CD4-positive, alpha-beta T cell treated with Interleukin-4 for 1 hour (primary cell): ENCODE results near the gene KIFBP.
A peak's percentile ranks its signal among the peaks of the same experiment; 100 is the strongest.
"Not testable (repeated sequence)": the region's sequence is repeated elsewhere in the genome, so short reads cannot be mapped to it uniquely, and the experiment has no call there.

ENCODE experiments used
- DNase-seq, 2 donors: peaks; one replicate each; pipeline ENCODE4 v3.0.0-alpha.2; 2020 to 2022

KIFBP gene, protein sequence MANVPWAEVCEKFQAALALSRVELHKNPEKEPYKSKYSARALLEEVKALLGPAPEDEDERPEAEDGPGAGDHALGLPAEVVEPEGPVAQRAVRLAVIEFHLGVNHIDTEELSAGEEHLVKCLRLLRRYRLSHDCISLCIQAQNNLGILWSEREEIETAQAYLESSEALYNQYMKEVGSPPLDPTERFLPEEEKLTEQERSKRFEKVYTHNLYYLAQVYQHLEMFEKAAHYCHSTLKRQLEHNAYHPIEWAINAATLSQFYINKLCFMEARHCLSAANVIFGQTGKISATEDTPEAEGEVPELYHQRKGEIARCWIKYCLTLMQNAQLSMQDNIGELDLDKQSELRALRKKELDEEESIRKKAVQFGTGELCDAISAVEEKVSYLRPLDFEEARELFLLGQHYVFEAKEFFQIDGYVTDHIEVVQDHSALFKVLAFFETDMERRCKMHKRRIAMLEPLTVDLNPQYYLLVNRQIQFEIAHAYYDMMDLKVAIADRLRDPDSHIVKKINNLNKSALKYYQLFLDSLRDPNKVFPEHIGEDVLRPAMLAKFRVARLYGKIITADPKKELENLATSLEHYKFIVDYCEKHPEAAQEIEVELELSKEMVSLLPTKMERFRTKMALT

DNA sequence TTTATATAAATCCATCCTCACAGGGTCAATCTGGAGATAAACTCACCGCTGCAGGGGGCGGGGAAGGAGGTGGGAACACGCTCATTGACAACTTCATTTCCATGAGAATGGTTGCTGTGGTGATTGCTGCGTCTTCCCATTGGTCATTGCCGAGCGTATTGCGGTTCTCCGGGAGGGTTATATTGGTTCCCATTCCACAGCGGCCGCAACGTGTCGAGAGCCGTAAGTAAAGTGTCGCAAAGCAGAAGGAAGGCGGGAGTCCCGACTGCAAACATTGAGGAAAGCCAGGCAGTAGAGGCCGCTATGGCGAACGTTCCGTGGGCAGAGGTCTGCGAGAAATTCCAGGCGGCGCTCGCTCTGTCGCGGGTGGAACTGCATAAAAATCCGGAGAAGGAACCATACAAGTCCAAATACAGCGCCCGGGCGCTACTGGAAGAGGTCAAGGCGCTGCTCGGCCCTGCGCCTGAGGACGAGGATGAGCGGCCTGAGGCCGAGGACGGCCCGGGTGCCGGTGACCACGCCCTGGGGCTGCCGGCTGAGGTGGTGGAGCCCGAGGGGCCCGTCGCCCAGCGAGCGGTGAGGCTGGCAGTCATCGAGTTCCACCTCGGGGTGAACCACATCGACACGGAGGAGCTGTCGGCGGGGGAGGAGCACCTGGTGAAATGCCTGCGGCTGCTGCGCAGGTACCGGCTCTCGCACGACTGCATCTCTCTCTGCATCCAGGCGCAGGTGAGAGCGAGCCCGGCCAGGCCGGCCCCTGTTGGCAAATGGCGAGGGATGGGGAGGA is at the start of gene KIFBP:
Gene KIFBP (plus strand): TSS at position 274 of the 787 bp plus-strand sequence. CDS start 30 bp downstream, at position 304.
- DNase-seq = peak; percentile 89

DNA sequence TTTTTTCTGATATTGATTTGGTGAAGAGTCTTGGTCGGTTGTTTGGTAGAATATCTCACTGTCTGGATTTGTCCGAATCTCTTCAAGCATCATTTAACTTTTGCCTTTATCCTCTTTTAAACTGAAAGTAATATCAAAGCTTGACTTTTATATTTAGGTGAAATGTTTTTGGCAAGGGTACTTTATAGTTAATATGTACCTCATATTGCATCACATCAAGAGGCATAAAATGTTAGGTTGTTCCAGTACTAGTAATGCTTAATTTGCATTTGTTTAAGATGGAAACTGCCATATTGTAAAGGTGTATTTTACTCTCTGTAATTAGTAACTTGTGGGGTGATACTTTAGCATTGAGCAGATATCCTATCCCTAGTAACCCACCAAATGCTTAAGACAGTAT is 49.7 kb upstream of the KIFBP start:
- DNase-seq = no peak

DNA sequence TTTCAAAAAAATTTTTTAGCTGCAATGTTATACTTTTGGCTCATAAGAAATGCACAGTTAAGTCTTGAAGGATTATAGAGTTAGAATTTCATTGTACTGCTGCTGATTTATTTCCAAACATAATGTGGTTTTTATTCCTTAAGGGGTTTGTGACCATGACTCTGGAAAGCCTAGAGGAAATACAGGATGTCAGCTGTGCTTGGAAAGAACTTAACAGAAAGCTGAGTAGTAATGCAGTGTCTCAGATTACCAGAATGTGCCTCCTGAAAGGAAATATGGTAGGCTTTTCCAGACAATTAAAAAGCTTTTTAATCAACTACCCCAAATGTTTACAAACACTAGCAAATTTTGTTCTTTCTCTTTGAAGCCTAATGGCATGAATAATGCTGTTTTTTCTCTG is 47.7 kb upstream of the KIFBP start:
- not testable (repeated sequence) for DNase-seq

DNA sequence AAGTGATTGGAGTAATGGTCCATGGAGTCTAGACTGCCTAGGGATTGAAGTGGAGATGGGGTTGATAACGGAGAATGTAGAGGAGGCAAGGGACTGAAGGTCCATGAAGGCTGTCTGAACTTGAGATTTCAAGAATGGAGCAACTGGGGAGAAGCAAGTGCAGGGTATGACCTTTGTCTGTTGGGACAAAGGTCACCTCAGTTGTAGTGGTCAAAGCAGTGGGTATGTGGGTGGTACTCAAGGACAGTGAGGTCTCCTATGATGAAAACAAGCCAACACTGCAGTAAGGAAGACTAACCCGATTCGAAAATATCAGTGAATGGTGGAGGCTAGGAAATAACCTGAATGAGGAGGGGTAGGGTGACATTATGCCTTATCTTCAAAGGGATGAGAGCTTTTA is 38.0 kb upstream of the KIFBP start:
- DNase-seq = no peak

DNA sequence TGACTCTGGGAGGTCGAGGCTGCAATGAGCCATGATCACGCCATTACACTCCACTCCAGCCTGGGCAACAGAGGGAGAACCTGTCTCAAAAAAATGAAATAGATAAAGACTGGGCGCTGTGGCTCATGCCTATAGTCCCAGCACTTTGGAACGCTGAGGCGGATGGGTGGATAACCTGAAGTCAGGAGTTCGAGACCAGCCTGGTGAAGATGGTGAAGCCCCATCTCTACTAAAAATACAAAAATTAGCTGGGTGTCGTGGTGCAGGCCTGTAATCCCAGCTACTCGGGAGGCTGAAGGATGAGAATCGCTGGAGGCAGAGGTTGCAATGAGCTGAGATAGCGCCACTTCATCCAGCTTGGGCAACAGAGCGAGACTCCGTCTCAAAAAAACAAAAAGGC is 33.7 kb upstream of the KIFBP start:
- no peak for DNase-seq

DNA sequence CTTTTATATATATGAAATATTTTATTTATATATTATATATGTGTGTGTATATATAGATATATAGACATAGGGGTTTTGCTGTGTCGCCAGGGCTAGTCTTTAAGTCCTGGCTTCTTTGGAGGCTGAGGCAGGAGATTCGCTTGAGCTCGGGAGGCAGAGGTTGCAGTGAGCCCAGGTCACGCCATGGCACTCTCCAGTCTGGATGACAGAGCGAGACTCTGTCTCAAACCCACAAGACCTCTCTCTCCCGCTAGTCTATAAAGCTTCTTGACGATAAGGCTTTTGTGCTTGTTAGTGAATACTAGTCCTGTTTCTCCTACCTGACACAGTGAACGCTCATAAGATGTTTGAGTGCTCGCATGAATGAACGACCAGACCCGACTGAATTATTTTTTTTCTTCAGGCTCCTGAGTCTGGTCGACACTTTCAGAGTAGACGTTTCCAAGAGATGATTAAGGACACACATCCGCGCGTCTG is 33.2 kb upstream of the KIFBP start:
- DNase-seq = no peak

DNA sequence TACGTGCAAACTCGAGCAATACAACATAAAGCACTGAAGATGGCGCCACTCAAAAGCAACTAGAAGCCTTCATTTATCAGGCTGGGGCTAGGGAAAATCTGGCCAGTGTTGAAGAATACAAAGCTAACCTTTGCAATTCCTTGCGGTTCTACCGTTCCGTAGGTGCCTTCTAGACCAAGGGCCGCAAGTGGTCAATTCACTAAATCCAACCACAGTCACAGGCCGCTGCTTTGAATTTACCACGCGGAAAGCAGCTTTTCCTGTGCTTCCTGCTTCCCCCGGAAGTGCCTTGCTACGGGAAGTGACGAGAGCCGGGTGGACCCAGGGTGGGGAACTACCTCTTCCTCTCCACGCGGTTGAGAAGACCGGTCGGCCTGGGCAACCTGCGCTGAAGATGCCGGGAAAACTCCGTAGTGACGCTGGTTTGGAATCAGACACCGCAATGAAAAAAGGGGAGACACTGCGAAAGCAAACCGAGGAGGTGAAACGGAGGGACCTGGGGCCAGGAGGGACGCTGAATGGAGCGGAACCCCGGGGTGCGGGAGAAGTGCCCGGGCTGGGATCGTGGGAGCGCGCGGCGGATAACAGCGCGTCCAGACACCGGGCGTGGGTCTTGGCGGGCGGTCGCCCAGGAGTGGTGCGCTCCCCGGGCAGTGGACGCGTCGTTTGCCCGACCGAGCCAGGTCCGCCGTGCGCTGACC is 32.6 kb upstream of the KIFBP start, which contains the start of gene DDX21:
Gene DDX21 (plus strand): TSS at position 339 of the 701 bp plus-strand sequence. CDS start 56 bp downstream, at position 395.
- peak; percentile 91 to 92 for DNase-seq

DNA sequence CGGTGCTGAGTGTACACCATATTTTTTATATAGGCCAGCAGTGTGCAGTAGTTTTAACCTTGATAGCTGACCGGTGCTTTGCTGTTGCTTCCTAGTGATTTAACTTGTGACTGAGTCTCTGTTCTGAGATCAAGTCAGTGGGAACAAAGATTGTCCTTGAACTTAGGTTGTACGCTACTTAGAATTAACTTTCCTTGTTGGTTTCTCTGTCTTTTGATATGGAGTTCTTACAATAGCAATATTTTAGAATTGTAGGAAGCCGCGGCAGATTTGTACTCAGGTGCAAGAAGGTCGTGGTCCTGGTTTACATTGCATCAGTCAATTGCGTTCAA is 31.4 kb upstream of the KIFBP start:
- DNase-seq = no peak

DNA sequence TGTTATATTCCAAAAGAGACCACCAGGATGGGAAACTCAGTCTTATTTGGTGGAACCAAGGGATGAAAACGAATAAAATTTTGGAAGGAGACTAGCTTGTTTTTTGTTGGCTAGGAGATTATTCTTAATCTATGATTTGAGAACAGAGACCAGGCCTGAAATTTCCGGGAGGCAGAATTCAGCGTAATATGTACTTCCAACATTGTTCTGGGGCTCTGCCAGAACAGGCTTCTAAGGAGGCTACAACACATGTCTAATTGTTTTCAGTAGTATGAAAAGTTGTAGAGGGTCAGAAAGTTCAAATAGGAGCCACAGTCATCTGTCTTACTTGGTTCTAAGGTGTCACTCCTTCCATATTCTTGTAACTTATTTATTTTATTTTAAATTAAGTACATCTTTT is 30.9 kb upstream of the KIFBP start:
- no peak for DNase-seq

DNA sequence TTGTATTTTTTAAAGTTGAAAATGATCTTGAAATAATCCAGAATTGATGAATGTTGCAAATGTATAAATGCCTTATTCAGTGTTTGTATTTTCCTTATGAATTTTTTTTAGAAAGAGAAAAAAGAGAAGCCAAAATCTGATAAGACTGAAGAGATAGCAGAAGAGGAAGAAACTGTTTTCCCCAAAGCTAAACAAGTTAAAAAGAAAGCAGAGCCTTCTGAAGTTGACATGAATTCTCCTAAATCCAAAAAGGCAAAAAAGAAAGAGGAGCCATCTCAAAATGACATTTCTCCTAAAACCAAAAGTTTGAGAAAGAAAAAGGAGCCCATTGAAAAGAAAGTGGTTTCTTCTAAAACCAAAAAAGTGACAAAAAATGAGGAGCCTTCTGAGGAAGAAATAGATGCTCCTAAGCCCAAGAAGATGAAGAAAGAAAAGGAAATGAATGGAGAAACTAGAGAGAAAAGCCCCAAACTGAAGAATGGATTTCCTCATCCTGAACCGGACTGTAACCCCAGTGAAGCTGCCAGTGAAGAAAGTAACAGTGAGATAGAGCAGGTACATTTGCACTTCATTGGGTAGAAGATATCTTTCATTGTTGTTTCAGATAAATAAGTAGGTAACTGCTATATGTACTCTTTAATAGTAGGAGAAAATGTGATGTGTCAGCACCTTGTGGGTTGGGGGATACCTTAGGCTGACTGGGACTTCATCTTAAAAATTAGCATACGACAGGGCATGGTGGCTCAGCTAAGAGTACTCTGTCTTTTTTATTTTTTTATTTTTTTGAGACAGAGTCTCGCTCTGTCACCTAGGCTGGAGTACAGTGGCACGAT is 28.7 kb upstream of the KIFBP start:
- no peak for DNase-seq

DNA sequence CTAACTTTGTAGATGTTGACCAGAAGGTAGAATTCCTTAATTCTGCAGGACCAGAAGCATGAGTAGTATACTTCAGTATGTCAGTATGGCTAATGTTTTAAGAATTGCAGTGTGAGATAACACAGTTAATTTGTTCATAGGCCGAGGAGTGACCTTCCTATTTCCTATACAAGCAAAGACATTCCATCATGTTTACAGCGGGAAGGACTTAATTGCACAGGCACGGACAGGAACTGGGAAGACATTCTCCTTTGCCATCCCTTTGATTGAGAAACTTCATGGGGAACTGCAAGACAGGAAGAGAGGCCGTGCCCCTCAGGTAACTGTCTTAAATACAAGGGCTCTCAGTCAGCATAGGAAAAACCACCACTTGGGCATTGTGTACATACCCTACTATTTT is 25.5 kb upstream of the KIFBP start:
- DNase-seq = no peak

DNA sequence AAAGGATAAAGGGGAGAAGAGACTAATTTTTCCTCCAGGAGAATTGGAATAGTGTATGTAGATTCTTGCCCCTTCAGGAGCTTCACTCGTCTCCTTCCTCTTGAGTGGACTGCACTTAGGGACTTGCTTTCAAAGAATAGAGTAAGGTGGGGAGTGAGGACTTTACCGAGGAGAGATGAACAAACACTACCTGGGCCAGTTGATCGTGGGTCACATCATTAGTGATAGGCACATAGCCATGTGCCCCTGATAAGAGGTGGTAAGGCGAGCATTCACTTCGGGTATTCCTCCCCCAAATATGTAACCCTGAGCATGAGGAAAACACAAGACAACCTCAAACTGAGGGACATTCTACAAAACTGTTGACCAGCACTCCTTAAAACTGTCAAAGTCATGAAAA is 14.6 kb upstream of the KIFBP start:
- DNase-seq = no peak

DNA sequence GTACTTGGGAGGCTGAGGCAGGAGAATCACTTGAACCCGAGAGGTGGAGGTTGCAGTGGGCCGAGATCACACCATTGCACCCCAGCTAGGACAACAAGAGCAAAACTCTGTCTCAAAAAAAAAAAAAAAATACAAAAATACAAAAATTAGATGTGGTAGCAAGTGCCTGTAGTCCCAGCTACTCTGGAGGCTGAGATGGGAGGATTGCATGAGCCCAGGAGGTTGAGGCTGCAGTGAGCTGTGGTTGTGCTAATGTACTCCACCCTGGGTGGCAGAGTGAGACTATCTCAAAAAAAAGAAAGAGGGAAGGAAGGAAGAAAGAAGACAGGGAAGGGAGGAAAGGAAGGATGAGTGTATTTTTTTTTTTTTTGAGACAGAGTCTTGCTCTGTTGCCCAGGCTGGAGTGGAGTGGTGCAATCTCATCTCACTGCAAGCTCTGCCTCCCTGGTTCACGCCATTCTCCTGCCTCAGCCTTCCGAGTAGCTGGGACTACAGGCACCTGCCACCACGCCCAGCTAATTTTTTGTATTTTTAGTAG is 12.6 kb upstream of the KIFBP start:
- not testable (repeated sequence) for DNase-seq

DNA sequence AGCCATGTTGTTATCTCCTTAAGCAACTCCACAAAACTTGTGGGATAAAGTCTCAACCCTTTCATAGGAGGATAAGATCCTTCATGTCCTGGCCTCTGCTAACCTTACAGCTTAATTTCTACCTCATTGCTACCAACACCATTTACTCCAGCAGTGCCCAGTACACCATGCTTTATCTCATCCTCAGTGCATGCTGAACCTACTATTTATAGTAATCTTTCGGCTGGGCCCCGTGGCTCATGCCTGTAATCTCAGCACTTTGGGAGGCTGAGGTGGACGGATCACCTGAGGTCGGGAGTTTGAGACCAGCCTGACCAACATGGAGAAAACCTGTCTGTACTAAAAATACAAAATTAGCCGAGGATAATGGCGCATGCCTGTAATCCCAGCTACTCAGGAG is 8.9 kb upstream of the KIFBP start:
- DNase-seq = not testable (repeated sequence)

DNA sequence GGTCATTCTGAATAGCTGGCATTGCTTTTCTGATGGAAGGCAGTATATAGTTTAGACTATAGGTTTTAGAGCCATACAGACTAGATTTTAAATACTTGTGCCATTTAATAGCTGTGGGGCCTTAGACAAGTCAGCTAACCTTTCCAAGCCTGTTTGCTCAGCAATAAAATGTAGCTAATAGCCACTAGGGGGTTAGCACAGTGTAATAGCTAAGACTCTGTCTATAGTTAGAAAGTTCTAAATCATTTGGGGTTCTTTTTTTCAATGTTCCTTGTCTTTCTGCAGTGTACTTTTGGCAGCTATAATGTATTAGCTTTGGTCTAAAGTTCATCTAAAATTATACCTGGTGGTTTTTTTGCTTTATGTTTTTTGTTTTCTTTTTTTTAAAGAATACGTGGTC is 7.5 kb upstream of the KIFBP start:
- no peak for DNase-seq

DNA sequence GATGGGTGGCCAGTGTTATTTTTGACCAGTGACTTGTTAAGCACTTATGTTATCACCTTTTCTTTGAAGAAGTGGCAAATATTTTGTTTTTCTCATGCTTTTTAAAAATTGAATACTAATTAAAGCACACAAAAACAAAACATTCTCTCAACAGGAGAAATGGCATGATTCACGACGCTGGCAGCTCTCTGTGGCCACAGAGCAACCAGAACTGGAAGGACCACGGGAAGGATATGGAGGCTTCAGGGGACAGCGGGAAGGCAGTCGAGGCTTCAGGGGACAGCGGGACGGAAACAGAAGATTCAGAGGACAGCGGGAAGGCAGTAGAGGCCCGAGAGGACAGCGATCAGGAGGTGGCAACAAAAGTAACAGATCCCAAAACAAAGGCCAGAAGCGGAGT is 6.2 kb upstream of the KIFBP start:
- DNase-seq = no peak

DNA sequence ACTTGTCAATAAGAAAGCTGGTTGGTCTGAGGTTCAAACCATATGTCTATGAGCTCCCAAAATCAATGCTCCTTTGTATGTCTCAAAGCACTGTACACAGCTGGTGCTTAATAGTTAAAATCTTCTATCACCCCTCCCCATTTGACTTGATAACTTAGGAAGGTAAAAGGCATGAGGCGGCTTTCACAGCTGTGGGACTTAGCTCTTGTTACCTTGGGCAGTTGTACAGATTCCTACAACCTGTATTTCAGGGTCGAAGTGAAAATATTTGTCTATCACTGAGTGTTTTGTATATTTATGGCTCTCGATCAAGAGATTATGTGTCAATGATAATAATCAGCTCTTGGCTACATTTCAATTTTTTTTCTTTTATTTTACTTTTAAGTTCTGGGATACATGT is 992 bp upstream of the KIFBP start:
- no peak for DNase-seq

DNA sequence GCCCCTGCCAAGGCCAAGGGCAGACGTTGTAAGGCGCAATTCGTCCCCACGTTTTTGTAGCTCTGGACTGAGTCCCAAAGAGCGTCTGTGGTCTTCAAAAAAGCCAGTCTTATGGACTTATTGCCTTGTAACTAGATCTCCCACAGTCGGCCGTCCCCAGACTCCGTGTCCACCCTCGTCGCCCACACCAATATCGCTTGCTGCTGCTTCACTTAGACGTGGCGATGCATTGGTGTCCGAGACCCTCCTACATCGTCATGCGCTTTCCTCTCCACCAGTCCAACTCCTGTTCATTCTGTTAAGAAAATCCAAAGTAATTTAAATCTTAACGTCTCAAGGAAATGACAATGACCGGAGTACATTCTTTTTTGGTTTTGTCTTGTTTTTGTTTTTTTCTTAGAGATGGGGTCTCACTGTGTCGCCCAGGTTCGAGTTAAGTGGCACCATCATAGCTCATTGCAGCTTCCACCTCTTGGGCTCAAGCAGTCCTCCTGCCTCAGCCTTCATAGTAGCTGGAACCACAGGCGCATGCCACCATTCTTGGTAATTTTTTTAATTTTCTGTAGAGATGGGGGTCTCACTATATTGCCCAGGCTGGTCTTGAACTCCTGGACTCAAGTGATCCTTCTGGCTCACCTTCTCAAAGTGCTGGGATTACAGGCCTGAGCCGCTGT is 851 bp downstream of the KIFBP start:
- DNase-seq = no peak

DNA sequence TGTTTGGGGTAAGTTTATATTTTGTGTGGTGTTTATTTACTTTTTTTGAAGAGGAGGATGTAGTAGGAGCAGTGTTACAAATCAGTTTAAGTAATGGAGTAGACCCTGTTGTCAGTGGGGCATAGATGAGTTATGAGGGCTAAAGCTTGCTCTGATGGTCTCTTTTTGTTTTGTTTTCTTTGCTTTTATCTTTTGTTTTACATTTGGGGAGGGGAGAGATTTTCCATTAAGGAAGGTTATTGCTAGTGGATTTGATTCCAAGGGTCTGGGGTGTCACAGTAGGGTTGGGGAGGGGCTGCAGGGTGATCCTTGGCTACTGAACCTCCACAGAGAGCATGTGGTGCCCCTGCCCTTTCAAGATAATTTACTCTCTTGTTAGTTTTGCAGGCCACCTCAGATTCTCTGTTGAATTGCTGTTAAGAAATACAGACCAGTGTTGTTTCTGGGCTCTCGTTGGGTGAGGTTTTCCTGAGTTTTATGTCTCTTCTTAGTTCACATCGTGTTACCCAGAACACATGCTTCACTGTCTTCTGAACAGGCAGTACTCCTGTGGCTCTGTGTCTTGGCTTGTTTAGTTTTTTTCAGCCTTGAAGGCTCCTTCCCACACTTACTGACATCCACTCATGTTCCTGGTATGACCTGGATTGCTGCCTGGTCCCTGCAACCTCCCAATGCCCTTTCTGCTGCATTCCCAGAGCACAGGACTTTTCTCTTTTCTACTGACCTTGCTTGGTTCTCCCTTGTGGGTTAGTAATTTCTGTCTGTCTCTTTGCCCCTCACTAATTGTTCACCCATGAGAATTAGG is 4.2 kb downstream of the KIFBP start:
- DNase-seq = no peak

DNA sequence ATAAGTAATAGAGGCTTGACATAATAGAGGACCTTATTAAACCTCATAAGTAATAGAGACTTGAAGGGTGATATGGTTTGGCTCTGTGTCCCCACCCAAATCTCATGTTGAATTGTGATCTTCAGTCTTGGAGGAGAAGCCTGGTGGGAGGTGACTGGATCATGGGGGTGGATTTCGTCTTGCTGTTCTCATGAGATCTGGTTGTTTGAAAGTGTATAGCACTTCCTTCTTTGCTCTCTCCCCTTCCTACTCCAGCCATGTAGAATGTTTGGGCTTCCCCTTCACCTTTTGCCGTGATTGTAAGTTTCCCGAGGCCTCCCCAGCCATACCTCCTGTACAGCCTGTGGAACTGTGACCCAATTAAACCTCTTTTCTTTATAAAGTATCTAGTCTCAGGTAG is 8.6 kb downstream of the KIFBP start:
- no peak for DNase-seq
